Activated B cell treated with CpG ODN at 0.5 μM for 24 hours (primary cell): ENCODE results near the gene IPMK. TPM values are rescaled to one million over a fixed set of nuclear protein-coding genes. Genes with fewer than 3 reads are reported as not detected.

Experiments used
- ATAC-seq: fragments of 200-7000 bp; cut with Tn5 transposase; one replicate; pipeline ENCODE4 v1.10.0; 2021; ENCODE audit warnings: low read depth, mild to moderate bottlenecking, moderate library complexity
- CTCF ChIA-PET: fragments of 350-600 bp; sonication (Branson Sonifier 250); formaldehyde crosslinking; loops from one replicate; lab custom pipeline; 2021; ENCODE audit warnings: antibody characterized with exemption; lab: Charles Lee
- POLR2A ChIA-PET: fragments of 350-600 bp; sonication (Branson Sonifier 250); formaldehyde crosslinking; loops from one replicate; lab custom pipeline; 2021; ENCODE audit warnings: antibody characterized with exemption; lab: Charles Lee
- DNase-seq: peaks from one replicate; pipeline ENCODE4 v3.0.0; 2022
- H3K27ac Mint-ChIP-seq: one replicate; pipeline ENCODE4 v1.8.0; 2020; ENCODE audit warnings: mixed read lengths
- H3K27me3 Mint-ChIP-seq: one replicate; pipeline ENCODE4 v1.8.0; 2021; ENCODE audit warnings: mixed read lengths
- H3K36me3 Mint-ChIP-seq: one replicate; pipeline ENCODE4 v1.8.0; 2021; ENCODE audit warnings: low read depth, mixed read lengths
- H3K4me1 Mint-ChIP-seq: one replicate; pipeline ENCODE4 v1.8.0; 2021; ENCODE audit warnings: mixed read lengths
- H3K4me3 Mint-ChIP-seq: one replicate; pipeline ENCODE4 v1.8.0; 2020; ENCODE audit warnings: mild to moderate bottlenecking, mixed read lengths
- H3K9me3 Mint-ChIP-seq: one replicate; pipeline ENCODE4 v1.8.0; 2020; ENCODE audit warnings: mixed read lengths
- intact Hi-C: fragments of 100-400 bp; cut with micrococcal nuclease; formaldehyde crosslinking; loops from one replicate; pipeline ENCODE4 v1.15.1; 2024
- total RNA-seq: library from RNA; stranded (reverse); gene quantifications from 2 replicates; pipeline ENCODE4 v1.2.3, GENCODE V29; 2022
- TF ChIP-seq, protein P1 (sequence below): fragments of 200-600 bp; IDR thresholded peaks from one replicate; pipeline ENCODE4 v1.8.0; 2022; ENCODE audit warnings: antibody characterized with exemption, mild to moderate bottlenecking

Gene IPMK
- total RNA-seq, 1 donor from 2014 or later = 7.6 TPM

DNA sequence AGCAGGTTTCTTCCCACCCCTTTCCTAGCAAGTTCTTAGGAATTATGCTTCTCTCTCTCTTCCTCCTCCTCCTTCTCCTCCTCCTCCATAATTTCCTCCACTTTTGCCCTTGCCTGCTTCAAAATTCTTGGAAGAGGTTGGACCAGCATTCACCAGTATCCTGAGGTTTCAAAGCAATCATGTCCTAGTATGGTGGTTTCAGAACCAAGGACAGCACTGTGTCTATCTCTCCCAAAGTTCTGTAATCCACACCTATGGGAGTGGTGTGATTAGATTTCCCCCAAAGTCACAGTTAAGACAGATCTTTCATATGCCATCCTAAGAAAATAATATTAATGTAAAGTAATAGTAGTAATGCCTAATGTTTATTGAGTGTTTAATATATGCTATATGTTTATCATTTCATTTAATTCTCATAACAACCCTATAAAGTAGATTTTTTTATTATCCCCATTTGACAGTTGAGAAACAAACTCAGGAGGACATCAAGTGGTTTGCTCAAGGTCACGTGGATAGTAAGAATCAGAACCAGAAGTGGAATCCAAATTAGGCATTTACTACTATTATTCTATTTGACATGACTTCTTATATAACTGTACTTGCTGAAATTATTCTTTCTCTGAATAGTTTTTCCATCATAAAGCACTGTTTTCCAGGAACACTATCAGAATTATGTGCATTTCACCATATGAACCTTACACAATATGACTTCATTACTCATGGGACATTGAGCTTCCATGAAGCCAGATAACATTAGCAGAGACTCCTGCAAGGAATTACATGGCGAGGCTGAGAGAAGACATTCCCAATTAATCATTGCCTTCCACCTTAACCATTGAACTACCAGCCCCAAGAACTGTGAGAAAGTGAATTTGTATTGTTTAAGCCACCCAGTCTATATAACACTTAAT lies 91.4 kb downstream of the IPMK start:
- no peak overlapping the region for H3K27ac Mint-ChIP-seq
- TF ChIP-seq, protein P1, sequence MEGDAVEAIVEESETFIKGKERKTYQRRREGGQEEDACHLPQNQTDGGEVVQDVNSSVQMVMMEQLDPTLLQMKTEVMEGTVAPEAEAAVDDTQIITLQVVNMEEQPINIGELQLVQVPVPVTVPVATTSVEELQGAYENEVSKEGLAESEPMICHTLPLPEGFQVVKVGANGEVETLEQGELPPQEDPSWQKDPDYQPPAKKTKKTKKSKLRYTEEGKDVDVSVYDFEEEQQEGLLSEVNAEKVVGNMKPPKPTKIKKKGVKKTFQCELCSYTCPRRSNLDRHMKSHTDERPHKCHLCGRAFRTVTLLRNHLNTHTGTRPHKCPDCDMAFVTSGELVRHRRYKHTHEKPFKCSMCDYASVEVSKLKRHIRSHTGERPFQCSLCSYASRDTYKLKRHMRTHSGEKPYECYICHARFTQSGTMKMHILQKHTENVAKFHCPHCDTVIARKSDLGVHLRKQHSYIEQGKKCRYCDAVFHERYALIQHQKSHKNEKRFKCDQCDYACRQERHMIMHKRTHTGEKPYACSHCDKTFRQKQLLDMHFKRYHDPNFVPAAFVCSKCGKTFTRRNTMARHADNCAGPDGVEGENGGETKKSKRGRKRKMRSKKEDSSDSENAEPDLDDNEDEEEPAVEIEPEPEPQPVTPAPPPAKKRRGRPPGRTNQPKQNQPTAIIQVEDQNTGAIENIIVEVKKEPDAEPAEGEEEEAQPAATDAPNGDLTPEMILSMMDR = no peak
- no peak for ATAC-seq
- no peaks in the 10 kb centered on the region for H3K9me3 Mint-ChIP-seq
- no peaks in the 10 kb centered on the region for H3K36me3 Mint-ChIP-seq
- ChIA-PET CTCF (interaction anchor here (0.9 to 5.8 kb wide), 2 partner anchors 116 to 129 kb away, joined by 3 to 170 read pairs; no protein-coding TSS in a partner anchor), POLR2A (no interaction called here)
- H3K4me3 Mint-ChIP-seq = no peak overlapping the region
- DNase-seq = no peak
- H3K27me3 Mint-ChIP-seq = peaks cover 2% of the 10 kb centered on the region
- H3K4me1 Mint-ChIP-seq = no peaks in the 10 kb centered on the region
- intact Hi-C loops = loop anchor here (2.0 kb wide), 1 partner anchor 209 kb away; the partner anchor contains the start of gene TFAM

GRCh38 chr10:58174831-58175230 lies 92.9 kb downstream of the IPMK start:
- no peak overlapping the region for H3K4me3 Mint-ChIP-seq
- no peaks in the 10 kb centered on the region for H3K9me3 Mint-ChIP-seq
- DNase-seq (no peak), ATAC-seq (no peak)
- H3K27me3 Mint-ChIP-seq = peaks cover 2% of the 10 kb centered on the region
- ChIA-PET POLR2A (no interaction called here), CTCF (interaction anchor here (5.8 kb wide), 1 partner anchor 117 kb away, joined by 170 read pairs; no protein-coding TSS in a partner anchor)
- TF ChIP-seq, protein P1 = no peak
- H3K27ac Mint-ChIP-seq = no peak overlapping the region
- intact Hi-C loops = no loop called here
- H3K4me1 Mint-ChIP-seq = no peaks in the 10 kb centered on the region
- no peaks in the 10 kb centered on the region for H3K36me3 Mint-ChIP-seq

- H3K36me3 Mint-ChIP-seq = no peaks in the 10 kb centered on the region
- H3K27me3 Mint-ChIP-seq = peaks cover 2% of the 10 kb centered on the region
- no peaks in the 10 kb centered on the region for H3K9me3 Mint-ChIP-seq
- H3K4me1 Mint-ChIP-seq = no peaks in the 10 kb centered on the region
- intact Hi-C loops = no loop called here
- no peak for ATAC-seq
- ChIA-PET CTCF (interaction anchor here (1.3 to 4.5 kb wide), 2 partner anchors 15 to 117 kb away, joined by 3 to 27 read pairs; no protein-coding TSS in a partner anchor), POLR2A (no interaction called here)
- no peak overlapping the region for H3K27ac Mint-ChIP-seq
- TF ChIP-seq, protein P1 = no peak
- no peak for DNase-seq
- no peak overlapping the region for H3K4me3 Mint-ChIP-seq
Observed at GRCh38 chr10:58173391-58173790, 94.3 kb downstream of the IPMK start.

- DNase-seq (no peak), ATAC-seq (no peak)
- TF ChIP-seq, protein P1 = no peak
- no peak overlapping the region for H3K27ac Mint-ChIP-seq
- no peaks in the 10 kb centered on the region for H3K9me3 Mint-ChIP-seq
- H3K4me1 Mint-ChIP-seq = no peaks in the 10 kb centered on the region
- POLR2A ChIA-PET = no interaction called here
- CTCF ChIA-PET = interaction anchor here (4.5 kb wide), 1 partner anchor 120 kb away, joined by 27 read pairs; no protein-coding TSS in a partner anchor
- H3K27me3 Mint-ChIP-seq = peaks cover 7% of the 10 kb centered on the region
- intact Hi-C loops = no loop called here
- H3K4me3 Mint-ChIP-seq = no peak overlapping the region
- H3K36me3 Mint-ChIP-seq = no peaks in the 10 kb centered on the region
Observed at GRCh38 chr10:58171146-58171545, 96.5 kb downstream of the IPMK start.

DNA sequence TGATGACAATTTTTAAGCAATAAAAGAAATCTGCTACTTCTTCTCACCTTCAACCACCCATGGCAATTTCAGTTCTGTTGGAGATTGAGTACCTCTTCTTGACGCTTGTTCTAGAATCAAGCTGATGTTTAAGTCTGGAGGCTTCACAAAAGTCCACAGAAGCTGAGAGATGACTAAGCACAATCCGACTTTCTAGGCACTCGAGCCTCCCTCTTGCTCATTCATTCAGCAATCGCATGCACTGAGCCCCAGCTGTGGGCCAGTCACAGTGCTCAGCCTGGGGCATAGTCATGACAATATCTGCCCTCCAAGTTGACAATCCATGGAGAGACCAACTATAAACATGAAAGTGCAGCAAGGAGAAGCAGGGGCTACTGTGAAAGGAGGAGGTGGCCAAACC lies 103.2 kb downstream of the IPMK start:
- Mint-ChIP-seq H3K27me3 (peaks cover 18% of the 10 kb centered on the region), H3K27ac (no peak overlapping the region), H3K9me3 (no peaks in the 10 kb centered on the region), H3K4me3 (no peak overlapping the region), H3K36me3 (no peaks in the 10 kb centered on the region), H3K4me1 (no peaks in the 10 kb centered on the region)
- no peak for ATAC-seq
- TF ChIP-seq, protein P1 = no peak
- intact Hi-C loops = no loop called here
- no peak for DNase-seq
- ChIA-PET POLR2A (no interaction called here), CTCF (no interaction called here)
